HepG2 (cell line): ENCODE data around the gene TBCCD1. TPM values are rescaled to one million over a fixed set of nuclear protein-coding genes. Genes with fewer than 3 reads are reported as not detected.

ENCODE experiments used
- ELF3 ChIP-seq: IDR thresholded peaks from 2 replicates; pipeline ENCODE4 v1.6.1; 2016; ENCODE audit warnings: missing genetic modification reagents, missing compliant biosample characterization
- FOXM1 ChIP-seq: sonication (generic); formaldehyde crosslinking; IDR thresholded peaks from 2 replicates; pipeline ENCODE4 v1.5.0; 2020; ENCODE audit warnings: missing genetic modification reagents
- HNF4G ChIP-seq, 2 experiments: sonication (generic) in 1 of 2; formaldehyde crosslinking in 1 of 2; IDR thresholded peaks; 2 replicates each; pipeline versions ENCODE4 v1.4.0 to v1.6.1; 2011 to 2020; ENCODE audit warnings: borderline replicate concordance in 2 of 2, low read depth in 2 of 2, mild to moderate bottlenecking in 2 of 2, low read length in 1 of 2, missing genetic modification reagents in 1 of 2, moderate library complexity in 1 of 2
- HNRNPL ChIP-seq: fragments of 200-400 bp; formaldehyde crosslinking; IDR thresholded peaks from 2 replicates; pipeline ENCODE4 v1.6.1; 2017; ENCODE audit warnings: mild to moderate bottlenecking, low read depth, low read length
- KDM4B ChIP-seq: sonication (generic); formaldehyde crosslinking; IDR thresholded peaks from 2 replicates; pipeline ENCODE4 v1.4.0; 2020; ENCODE audit warnings: missing genetic modification reagents
- LCORL ChIP-seq, 2 experiments: fragments of 450-650 bp in 1 of 2; sonication (generic) in 1 of 2; formaldehyde crosslinking in 1 of 2; IDR thresholded peaks; 2 replicates each; pipeline versions ENCODE4 v1.5.0 to v1.6.1; 2017 to 2020; ENCODE audit warnings: antibody characterized with exemption in 1 of 2, missing genetic modification reagents in 1 of 2
- MED13 ChIP-seq: sonication (generic); formaldehyde crosslinking; IDR thresholded peaks from 2 replicates; pipeline ENCODE4 v1.5.0; 2020; ENCODE audit warnings: missing genetic modification reagents
- MZF1 ChIP-seq: sonication (generic); formaldehyde crosslinking; IDR thresholded peaks from 2 replicates; pipeline ENCODE4 v1.8.1; 2023; ENCODE audit warnings: mild to moderate bottlenecking, missing genetic modification reagents, borderline replicate concordance
- NAIF1 ChIP-seq: sonication (generic); formaldehyde crosslinking; IDR thresholded peaks from 2 replicates; pipeline ENCODE4 v1.5.0; 2020; ENCODE audit warnings: mild to moderate bottlenecking, missing genetic modification reagents, borderline replicate concordance
- RAD51 ChIP-seq: fragments of 450-650 bp; IDR thresholded peaks from 2 replicates; pipeline ENCODE4 v1.6.1; 2016; ENCODE audit warnings: borderline replicate concordance
- RARG ChIP-seq: sonication (generic); formaldehyde crosslinking; IDR thresholded peaks from 2 replicates; pipeline ENCODE4 v1.4.0; 2020; ENCODE audit warnings: low read depth, mild to moderate bottlenecking, missing genetic modification reagents
- SAFB2 ChIP-seq: sonication (generic); formaldehyde crosslinking; IDR thresholded peaks from 2 replicates; pipeline ENCODE4 v1.5.1; 2020; ENCODE audit warnings: missing genetic modification reagents, low read depth, mild to moderate bottlenecking, borderline replicate concordance
- XRCC5 ChIP-seq: fragments of 200-400 bp; formaldehyde crosslinking; optimal IDR thresholded peaks from 2 replicates; pipeline ENCODE3; 2017; ENCODE audit warnings: mild to moderate bottlenecking, low read length
- ZBTB1 ChIP-seq: sonication (generic); formaldehyde crosslinking; IDR thresholded peaks from 2 replicates; pipeline ENCODE4 v1.4.0; 2020; ENCODE audit warnings: missing genetic modification reagents, borderline replicate concordance
- ZNF124 ChIP-seq: sonication (generic); formaldehyde crosslinking; IDR thresholded peaks from 2 replicates; pipeline ENCODE4 v1.4.0; 2020; ENCODE audit warnings: missing genetic modification reagents
- ZNF235 ChIP-seq: sonication (generic); formaldehyde crosslinking; IDR thresholded peaks from 2 replicates; pipeline ENCODE4 v1.8.1; 2023; ENCODE audit warnings: mild to moderate bottlenecking, missing genetic modification reagents, borderline replicate concordance
- ZNF546 ChIP-seq: sonication (generic); formaldehyde crosslinking; conservative IDR thresholded peaks from 2 replicates; pipeline ENCODE4 v1.8.1; 2023; ENCODE audit warnings: mild to moderate bottlenecking, missing genetic modification reagents
- ZNF761 ChIP-seq: sonication (generic); formaldehyde crosslinking; conservative IDR thresholded peaks from 2 replicates; pipeline ENCODE4 v1.4.0; 2020; ENCODE audit warnings: mild to moderate bottlenecking, missing genetic modification reagents
- ZSCAN20 ChIP-seq: sonication (generic); formaldehyde crosslinking; IDR thresholded peaks from 2 replicates; pipeline ENCODE4 v1.4.0; 2020; ENCODE audit warnings: missing genetic modification reagents, mild to moderate bottlenecking, borderline replicate concordance
- ZSCAN21 ChIP-seq: sonication (generic); formaldehyde crosslinking; IDR thresholded peaks from 2 replicates; pipeline ENCODE4 v1.8.0; 2022; ENCODE audit warnings: mild to moderate bottlenecking, missing genetic modification reagents, moderate library complexity, borderline replicate concordance
- polyA plus RNA-seq, 8 experiments: library from polyadenylated mRNA; depleted of rRNA in 3 of 8; stranded (reverse) in 7 of 8; unstranded in 1 of 8; fragments of >200 nt; fragmentation: Illumina TruSeq in 4 of 8; extraction: Trizol in 4 of 8; gene quantifications; 2 replicates each; pipeline versions ENCODE4 v1.2.1 to v1.2.3, GENCODE V29; 2011 to 2016; ENCODE audit warnings: low read depth in 4 of 8, missing spikeins in 1 of 8, mixed read lengths in 1 of 8; ENCODE audit not compliant: insufficient read depth in 1 of 8
- total RNA-seq, 5 experiments: library from RNA; depleted of rRNA; stranded (reverse); fragments of >200 nt; fragmentation: Illumina TruSeq; extraction: Trizol; gene quantifications; 2 replicates each; pipeline ENCODE4 v1.2.3, GENCODE V29; 2016; ENCODE audit warnings: low read depth in 1 of 5
- TF ChIP-seq, protein P1 (sequence below): sonication (generic); formaldehyde crosslinking; IDR thresholded peaks from 2 replicates; pipeline ENCODE4 v1.4.0; 2020; ENCODE audit warnings: missing genetic modification reagents, mild to moderate bottlenecking, borderline replicate concordance
- TF ChIP-seq, protein P2 (sequence below): IDR thresholded peaks from 2 replicates; pipeline ENCODE4 v1.6.1; 2016; ENCODE audit warnings: mild to moderate bottlenecking
- TF ChIP-seq, protein P3 (sequence below): sonication (generic); formaldehyde crosslinking; IDR thresholded peaks from 2 replicates; pipeline ENCODE4 v1.8.1; 2023; ENCODE audit warnings: mild to moderate bottlenecking, moderate library complexity, missing genetic modification reagents

Gene TBCCD1
- total and polyA plus RNA-seq, 2 of the 13 experiments (the other 11 are each of a cell fraction or from before 2014, with no cell fraction given), result 13.6 to 16.2 TPM

DNA sequence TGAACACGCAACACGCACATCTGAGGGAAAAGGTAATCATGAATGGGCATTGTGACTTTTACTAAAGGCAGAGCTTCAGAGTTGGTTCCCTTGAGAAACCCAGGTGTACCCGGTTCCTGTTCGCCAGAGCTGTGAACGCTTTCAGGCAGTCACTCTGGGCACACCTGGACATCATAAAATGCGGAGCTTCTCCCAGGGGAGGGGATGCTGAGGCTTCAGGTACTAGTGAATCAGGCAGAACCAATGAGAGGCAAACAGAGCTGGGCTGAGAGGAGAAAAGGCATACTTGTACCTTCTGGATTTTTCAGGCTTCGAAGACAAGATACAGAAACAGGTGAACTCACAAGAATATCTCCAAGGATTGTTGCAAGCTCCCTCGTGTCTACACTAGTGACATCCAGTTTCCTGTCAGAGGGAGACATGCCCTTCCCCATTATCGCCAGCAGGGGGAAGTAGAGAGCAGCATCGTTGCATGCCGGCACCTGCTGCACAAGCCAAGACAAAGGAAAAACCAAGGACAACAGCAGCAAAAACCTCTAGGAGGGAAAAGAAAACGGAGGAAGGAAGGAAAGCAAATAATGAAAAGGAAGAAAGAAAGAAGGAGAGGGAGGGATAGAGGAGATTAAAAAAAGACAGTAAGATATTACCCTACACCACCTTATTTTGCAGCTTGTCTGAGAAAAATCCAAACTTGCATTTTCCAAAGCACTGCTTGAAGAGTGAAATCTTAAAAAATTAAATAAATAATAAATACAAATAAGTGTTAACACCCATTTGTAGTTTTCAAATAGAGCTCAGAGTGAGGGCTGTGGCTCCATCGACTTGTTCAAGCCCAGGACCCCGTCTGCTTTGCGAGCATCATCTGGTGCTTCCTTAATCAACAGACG lies 47.7 kb upstream of the TBCCD1 start (continued):
- peak; percentile 78; the same call in 1 of the 2 replicates for TF ChIP-seq ZNF761 (CRISPR knock-in tag)
- no peak for TF ChIP-seq ZNF235 (CRISPR knock-in tag)
- TF ChIP-seq, protein P1, sequence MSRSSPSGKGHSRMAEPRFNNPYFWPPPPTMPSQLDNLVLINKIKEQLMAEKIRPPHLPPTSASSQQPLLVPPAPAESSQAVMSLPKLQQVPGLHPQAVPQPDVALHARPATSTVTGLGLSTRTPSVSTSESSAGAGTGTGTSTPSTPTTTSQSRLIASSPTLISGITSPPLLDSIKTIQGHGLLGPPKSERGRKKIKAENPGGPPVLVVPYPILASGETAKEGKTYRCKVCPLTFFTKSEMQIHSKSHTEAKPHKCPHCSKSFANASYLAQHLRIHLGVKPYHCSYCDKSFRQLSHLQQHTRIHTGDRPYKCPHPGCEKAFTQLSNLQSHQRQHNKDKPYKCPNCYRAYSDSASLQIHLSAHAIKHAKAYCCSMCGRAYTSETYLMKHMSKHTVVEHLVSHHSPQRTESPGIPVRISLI (CRISPR knock-in tag), result peak; percentile 45; the same call in 1 of the 2 replicates
- TF ChIP-seq ZBTB1 (CRISPR knock-in tag), result no peak
- no peak for TF ChIP-seq HNRNPL
- TF ChIP-seq FOXM1 (CRISPR knock-in tag), result no peak
- TF ChIP-seq RAD51, result no peak
- TF ChIP-seq ZNF546 (CRISPR knock-in tag), result no peak
- TF ChIP-seq HNF4G (IDR thresholded peaks at IDR 0.05; ENCODE audit: borderline replicate concordance, low read depth, low read length), result no peak
- no peak; the same call in 1 of the 2 replicates for TF ChIP-seq HNF4G (CRISPR knock-in tag; IDR thresholded peaks at IDR 0.05; ENCODE audit: borderline replicate concordance, low read depth)
- 0 out of 2 replicates have a peak, but pooled peaks have one; percentile 10 for TF ChIP-seq MED13 (CRISPR knock-in tag)
- TF ChIP-seq ZSCAN20 (CRISPR knock-in tag), result no peak
- TF ChIP-seq, protein P2, sequence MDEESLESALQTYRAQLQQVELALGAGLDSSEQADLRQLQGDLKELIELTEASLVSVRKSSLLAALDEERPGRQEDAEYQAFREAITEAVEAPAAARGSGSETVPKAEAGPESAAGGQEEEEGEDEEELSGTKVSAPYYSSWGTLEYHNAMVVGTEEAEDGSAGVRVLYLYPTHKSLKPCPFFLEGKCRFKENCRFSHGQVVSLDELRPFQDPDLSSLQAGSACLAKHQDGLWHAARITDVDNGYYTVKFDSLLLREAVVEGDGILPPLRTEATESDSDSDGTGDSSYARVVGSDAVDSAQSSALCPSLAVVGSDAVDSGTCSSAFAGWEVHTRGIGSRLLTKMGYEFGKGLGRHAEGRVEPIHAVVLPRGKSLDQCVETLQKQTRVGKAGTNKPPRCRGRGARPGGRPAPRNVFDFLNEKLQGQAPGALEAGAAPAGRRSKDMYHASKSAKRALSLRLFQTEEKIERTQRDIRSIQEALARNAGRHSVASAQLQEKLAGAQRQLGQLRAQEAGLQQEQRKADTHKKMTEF (CRISPR knock-in tag), result 0 out of 2 replicates have a peak, but pooled peaks have one; percentile 7
- TF ChIP-seq SAFB2 (CRISPR knock-in tag), result peak; percentile 88; the same call in 1 of the 2 replicates
- TF ChIP-seq KDM4B (CRISPR knock-in tag), result no peak
- TF ChIP-seq, protein P3, sequence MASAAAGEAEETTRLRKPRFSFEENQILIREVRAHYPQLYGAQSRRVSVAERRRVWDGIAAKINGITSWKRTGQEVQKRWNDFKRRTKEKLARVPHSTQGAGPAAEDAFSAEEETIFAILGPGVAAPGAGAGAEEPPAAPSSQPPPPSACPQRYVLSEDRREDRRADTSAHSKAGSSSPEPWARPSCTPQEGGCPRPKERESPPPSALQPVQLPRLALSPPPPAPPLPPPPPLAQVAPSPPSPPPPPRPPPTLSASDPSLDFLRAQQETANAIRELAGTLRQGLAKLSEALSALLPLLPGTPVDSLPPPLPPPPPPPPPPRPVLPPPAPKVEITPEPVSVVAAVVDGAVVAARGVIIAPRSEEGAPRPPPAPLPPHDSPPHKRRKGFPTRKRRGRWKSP (CRISPR knock-in tag), result no peak; the same call in 1 of the 2 replicates
- TF ChIP-seq ZNF124 (CRISPR knock-in tag), result no peak
- no peak for TF ChIP-seq XRCC5
- TF ChIP-seq RARG, result no peak
- peak; percentile 71 for TF ChIP-seq ELF3 (CRISPR knock-in tag)
- TF ChIP-seq ZSCAN21 (CRISPR knock-in tag), result no peak
- no peak for TF ChIP-seq LCORL (IDR thresholded peaks at IDR 0.05)
- TF ChIP-seq LCORL (CRISPR knock-in tag; IDR thresholded peaks at IDR 0.05), result no peak
- 0 out of 2 replicates have a peak, but pooled peaks have one; percentile 60 for TF ChIP-seq NAIF1 (CRISPR knock-in tag)
- TF ChIP-seq MZF1, result no peak
